Heart left ventricle (tissue), 13 donors: ENCODE results near the gene EPHA5.

Experiments
- CTCF ChIP-seq, 12 donors: fragments of 200-600 bp; sonication (generic) in 4 of 12; IDR thresholded peaks; one replicate each; pipeline versions ENCODE4 v1.5.0 to v1.8.0; 2018 to 2022; ENCODE audit warnings: antibody characterized with exemption in 12 of 12, mild to moderate bottlenecking in 5 of 12
- POLR2A ChIP-seq, 2 donors: fragments of 450-650 bp; IDR thresholded peaks; one replicate each; pipeline ENCODE4 v1.6.1; 2017; ENCODE audit warnings: antibody characterized with exemption in 2 of 2, mild to moderate bottlenecking in 2 of 2, moderate library complexity in 2 of 2
- donor health status: ischemic (EF 13 %, LVEDD 7.1; RV severe dilation, severe dysfunction).
- donor health status: DM: no; HTN: yes; CAD: no.
- donor health status: DM: no; HTN: no; CAD: no.
- donor health status: ischemic (EF 25% LVEDD 6.9; RV normal size, moderate dysfunction).
- donor health status: ischemic (EF 25% LVEDD 5.7; RV mildly dilated, moderate dysfunction).
- donor health status: ischemic (EF 35%, LVEDD 5.7; RV mildly dilated, moderate dysfunction).
- donor health status: nonischemic (EF 11% LVEDD 7.7; RV severe dilation, severe dysfunction).
- donor health status: DM: yes; HTN: yes; CAD: no.
- donor health status: PGD.
- donor health status: ischemic (EF 29% LVEDD 5.4; RV normal size, mild dysfunction).
- donor health status: nonischemic (EF 23%, LVEDD 6.1; RV moderate dilation, normal function).

GRCh38 chr4:65668201-65669089 lies 1.8 kb downstream of the EPHA5 start:
- TF ChIP-seq POLR2A (IDR thresholded peaks at IDR 0.05) (no peak), CTCF (IDR thresholded peaks at IDR 0.05) (no peak)
